ENCODE measurements around the gene CPTP.

Gene CPTP

DNA sequence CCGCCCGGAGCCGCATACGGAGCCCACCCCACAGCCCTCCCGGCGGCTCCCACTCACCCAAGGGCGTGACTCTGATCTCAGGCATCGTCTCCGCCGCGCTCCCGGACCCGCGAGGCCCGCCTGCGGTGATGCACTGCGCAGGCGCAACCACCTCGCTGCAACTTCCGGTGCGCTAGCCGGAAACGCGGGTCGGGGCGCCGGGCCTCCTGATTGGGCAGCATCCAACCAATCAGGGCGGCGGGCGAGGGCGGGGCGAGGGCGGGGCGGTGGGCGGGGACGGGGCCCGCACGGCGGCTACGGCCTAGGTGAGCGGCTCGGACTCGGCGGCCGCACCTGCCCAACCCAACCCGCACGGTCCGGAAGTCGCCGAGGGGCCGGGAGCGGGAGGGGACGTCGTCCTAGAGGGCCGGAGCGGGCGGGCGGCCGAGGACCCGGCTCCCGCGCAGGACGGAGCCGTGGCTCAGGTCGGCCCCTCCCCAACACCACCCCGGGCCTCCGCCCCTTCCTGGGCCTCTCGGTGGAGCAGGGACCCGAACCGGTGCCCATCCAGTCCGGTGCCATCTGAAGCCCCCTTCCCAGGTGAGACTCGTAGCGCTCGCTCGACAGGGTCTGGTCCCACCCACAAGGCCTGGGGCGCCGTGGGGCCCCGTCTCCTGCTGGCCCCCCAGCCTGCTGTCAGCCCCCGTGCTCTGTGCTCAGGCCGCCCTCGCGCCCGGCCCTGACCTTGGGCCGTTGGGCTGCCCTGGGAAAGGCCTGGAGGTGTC is at the start of gene CPTP, which contains the start of gene INTS11:
TSS of gene CPTP (plus strand) at position 279 of the 764 bp plus-strand sequence. CDS start 2,109 bp downstream, outside the sequence.
TSS of gene INTS11 (minus strand) at position 137 of the 764 bp plus-strand sequence. CDS start at position 85, 52 bp downstream.
- peak; percentile 97 for DNase-seq

DNA sequence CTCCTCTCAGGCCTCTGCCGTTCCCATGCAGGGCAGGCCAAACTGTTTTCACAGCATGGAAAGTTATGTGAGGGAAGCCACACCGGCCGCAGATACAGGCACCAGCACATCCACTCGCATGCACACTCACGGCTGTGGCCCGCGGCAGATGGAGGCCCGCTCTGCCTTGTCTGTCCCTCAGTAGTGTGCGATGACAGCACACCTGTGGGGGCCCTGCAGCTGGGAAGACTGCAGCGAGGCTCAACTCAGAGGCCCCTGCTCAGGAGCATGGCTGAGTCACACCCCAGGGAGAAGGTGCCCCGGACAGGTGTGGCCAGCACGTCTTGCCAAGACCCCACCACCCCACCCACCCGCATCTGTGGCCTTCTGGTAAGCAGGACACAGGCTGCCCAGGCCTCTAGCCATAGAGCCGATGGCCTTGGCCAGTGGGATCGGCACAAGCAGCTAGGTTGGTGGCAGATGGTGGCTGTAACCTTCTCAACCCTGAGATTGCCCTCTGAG is 49.6 kb upstream of the CPTP start:
- no peak for DNase-seq

DNA sequence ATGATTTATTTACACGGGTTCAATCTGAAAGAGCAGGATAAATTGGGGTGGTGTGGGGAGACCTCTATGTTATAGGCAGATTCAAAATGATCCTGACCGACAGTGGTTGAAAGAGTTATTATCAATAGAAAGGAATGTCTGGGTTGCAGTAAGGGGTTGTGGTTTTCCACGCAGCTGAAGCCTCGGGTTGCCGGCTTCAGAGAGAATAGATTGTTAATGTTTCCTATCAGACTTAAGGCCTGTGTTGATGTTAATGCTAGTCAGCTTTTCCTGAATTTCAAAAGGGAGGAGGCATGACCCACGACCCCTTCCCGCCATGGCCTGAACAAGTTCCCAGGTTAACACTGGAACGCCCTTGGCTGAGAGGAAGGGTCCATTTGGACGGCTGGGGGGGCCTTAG is 48.8 kb upstream of the CPTP start:
- DNase-seq = no peak

DNA sequence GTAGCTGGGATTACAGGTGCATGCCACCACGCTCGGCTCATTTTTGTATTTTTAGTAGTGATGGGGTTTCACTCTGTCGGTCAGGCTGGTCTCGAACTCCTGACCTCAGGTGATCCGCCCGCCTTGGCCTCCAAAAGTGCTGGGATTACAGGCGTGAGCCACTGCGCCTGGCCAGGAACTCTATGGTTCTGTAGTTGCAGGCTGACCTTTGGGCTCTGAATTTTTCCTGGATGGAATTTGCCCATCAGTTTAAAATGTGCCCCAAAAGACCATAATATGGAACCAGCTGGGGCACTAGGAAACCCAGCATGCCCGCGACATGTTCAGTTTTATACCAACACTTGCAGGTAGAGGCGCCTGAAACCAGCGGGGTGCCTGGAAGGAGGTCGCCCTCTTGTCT is 46.0 kb upstream of the CPTP start:
- DNase-seq = no peak

- no peak for DNase-seq
These were observed 45.6 kb upstream of the CPTP start for GRCh38 chr1:1279028-1279427.

DNA sequence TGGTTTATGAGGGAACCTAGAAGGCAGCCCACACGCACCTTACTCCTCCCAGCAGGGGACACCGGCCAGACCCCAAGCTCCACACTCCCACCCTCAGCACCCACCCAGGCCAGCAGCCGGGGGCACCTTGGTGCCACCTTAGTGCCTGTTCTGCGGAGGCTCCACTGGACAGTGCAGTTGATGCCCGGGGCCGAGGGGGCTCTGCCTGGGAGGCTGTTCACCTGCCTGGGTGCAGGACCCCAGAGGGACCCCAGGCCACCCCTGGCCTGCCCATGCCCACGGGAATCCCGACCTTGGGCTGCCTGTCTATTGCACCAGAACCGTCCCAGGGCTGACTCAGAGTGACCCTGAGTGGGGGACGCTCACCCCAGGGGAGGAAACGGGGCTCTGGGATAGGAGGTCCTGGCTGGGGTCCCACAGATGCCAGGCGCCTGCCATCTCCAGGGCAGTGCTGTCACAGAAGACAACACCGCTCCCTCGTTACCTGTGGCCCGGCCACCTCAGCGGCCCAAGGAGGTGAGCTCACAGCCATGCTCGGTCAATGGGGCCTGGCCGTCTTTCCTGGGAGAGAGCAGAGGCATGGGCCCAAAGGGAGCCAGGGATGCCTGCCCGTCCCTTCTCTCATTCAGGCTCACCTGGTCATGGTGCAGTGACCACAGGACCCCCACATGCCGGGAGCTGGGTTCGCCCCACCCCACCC is 43.7 kb upstream of the CPTP start:
- DNase-seq = no peak

DNA sequence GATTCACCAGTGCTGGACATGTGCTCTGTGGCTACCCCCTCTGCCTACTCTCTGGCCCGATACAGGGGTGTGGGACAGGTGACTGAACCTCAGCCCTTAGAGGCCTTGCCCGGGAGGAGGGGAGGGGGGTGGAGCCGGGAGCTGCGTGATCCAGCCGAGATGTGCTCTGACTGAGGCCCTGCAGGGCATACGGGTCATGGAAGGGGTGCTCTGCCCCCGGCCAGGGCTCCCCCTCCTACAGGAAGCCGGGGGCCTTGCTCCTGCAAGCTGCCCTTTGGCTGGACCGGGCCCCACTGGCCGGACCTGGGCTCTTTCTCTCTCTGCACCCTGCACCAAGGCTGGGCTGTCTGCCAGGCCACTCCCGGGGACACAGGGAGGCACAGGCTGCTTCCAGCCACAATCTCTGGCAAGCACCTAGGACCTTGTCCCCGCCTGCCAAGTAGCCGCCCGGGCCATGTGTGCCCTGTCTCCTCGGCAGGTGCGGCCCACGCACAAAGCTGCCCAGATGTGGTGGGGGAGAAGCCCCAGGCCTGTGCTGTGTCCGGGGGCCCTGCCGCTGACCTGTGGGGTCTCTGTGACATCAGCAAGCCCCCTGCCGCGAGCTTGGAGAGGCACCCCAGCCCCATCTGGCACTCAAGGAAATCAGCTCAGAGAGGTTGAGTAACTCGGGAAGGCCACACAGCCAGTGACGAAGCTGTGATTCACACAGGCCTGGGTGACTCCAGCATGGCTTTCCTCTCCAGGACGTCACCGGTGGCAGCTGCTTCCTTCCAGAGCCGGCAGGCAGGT is 42.9 kb upstream of the CPTP start:
- DNase-seq = no peak

DNA sequence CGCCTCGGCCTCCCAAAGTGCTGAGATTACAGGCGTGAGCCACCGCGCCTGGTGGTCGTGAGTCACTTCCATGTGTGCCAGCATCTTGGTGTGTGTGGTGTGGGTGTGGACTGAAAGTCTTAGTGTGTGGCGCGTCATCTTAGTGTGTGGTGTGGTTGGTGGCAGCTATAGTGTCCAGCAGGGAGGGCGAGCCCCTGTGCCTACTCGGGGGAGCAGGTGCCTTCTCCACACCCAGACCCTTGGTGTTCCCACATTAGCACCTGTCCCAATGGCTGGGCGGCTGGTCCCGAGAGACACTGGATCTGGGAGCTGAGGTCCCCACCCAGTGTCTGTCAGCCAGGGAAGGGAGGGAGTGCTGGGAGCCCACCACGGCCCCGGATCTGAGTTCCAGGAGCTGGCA is 41.6 kb upstream of the CPTP start:
- no peak for DNase-seq

- no peak for DNase-seq
These were observed 40.8 kb upstream of the CPTP start for GRCh38 chr1:1283821-1284220.

DNA sequence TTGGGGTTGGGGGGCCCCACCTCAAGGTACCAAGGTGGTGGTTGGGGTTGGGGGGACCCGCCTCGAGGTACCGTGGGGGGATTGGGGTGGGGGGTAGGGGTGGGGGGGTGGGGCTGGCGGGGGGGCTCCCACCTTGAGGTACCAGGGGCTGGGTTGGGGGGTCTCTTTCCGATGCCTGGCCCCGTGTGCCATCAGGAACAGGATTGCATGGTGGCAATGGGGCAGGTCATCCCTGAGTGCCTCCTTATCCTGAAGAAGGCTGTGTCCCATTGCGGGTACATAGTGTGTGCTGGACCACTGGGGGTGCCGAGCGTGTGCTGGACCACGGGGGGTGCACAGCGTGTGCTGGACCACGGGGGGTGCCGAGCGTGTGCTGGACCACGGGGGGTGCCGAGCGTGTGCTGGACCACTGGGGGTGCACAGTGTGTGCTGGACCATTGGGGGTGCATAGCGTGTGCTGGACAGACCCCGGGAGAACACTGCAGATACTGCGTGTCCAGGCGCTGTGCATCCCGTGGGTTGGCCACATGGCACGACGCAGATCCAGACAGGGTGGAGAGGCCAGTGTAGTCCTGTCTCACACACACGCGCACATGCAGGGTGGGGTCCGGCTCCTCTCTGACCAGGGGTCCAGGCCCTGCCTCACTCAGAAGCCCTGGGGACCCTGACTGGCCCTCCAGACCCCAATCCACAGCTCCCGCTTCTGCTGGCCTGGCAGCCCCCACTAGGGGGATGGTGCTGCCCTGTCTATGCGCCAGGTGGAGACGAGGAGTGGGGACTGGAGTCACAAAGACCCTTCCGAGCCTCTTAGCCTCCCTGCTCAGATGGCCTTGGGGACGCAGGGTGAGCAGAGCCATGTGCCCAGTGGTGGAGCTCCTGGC is 40.1 kb upstream of the CPTP start:
- DNase-seq = no peak

GRCh38 chr1:1285102-1285571 is 39.5 kb upstream of the CPTP start:
- DNase-seq = no peak

DNA sequence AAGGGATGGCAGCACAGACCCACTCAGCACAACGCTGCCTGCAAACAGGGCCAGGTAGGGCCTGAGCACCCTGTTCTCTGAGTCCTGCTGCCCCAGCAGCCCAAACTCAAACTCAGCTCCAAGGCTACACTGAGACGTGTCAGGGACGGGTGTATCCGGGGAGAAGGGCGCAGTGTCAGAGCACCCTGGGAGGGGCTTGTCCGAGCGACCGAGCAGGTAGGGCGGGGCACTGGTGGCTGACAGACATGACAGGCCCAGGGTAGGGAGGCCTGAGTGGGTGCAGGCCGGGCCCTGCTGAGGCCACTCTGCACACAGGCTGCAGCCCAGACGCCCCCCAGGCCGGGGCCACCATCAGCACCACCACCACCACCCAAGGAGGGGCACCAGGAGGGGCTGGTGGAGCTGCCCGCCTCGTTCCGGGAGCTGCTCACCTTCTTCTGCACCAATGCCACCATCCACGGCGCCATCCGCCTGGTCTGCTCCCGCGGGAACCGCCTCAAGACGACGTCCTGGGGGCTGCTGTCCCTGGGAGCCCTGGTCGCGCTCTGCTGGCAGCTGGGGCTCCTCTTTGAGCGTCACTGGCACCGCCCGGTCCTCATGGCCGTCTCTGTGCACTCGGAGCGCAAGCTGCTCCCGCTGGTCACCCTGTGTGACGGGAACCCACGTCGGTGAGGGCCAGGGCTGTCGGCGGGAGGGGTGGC is 38.8 kb upstream of the CPTP start:
- no peak for DNase-seq

DNA sequence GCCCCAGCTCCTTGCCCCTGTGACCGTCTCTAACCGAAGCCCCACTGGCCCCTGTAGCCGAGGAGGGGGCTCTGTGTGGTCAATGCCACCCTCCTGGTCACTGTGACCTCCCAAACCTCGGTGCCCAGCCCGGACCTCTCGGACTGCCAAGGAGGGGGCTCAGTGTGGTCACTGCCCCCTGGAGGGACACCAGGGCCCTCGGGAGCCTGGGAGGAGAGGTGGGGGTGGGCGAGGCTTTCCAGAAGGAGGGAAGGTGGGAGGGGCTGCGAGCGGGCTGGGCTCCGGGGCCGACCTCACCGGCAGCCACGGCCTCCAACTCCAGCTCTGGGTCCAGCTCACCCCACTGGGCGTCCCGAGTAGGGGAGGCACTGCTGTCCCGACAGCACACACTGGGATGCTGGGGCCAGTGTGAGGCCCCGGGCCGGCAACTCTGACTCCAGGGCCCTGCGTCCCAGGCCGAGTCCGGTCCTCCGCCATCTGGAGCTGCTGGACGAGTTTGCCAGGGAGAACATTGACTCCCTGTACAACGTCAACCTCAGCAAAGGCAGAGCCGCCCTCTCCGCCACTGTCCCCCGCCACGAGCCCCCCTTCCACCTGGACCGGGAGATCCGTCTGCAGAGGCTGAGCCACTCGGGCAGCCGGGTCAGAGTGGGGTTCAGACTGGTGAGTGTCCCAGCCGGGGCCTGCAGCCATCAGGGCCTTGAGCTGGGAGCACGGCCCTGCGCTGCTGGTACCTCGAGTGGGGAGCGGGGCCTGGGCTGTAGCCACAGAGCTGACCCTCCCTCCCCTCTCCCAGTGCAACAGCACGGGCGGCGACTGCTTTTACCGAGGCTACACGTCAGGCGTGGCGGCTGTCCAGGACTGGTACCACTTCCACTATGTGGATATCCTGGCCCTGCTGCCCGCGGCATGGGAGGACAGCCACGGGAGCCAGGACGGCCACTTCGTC is 38.0 kb upstream of the CPTP start:
- DNase-seq = no peak

- no peak for DNase-seq
These were observed 37.1 kb upstream of the CPTP start for GRCh38 chr1:1287288-1288110.

DNA sequence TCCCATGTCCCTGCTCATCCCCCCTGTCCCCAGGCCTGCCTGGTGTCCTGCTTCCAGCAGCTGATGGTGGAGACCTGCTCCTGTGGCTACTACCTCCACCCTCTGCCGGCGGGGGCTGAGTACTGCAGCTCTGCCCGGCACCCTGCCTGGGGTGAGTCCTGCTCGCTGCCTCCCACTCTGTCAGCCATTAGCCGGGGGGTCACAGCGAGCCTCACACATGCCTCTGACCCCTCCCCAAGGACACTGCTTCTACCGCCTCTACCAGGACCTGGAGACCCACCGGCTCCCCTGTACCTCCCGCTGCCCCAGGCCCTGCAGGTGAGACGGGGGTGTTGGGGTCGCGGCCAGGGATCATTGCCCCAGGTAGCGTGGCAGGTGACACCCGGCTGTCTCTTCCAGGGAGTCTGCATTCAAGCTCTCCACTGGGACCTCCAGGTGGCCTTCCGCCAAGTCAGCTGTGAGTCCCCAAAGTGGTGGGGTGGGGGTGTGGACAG is 34.3 kb upstream of the CPTP start:
- peak; percentile 43 for DNase-seq

GRCh38 chr1:1291023-1291528 is 33.5 kb upstream of the CPTP start:
- DNase-seq = no peak

GRCh38 chr1:1291548-1292441 is 32.8 kb upstream of the CPTP start:
- peak; percentile 52 for DNase-seq

DNA sequence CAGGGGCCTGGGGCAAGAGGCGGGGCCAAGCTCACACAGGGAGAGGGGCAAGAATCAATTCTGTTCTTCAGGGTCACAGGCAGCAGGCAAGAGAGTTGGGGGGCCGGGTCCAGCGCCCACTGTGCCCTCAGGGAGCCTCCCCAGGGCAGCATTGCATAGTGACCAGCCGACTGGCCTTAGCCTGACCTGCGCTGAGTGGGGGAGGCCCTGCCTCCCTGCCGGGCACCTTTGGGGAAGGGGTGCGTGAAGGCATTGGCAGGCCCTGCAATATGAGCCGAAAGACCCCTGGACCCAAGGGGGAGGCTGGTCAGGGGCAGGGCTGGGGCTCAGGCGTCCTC is 32.2 kb upstream of the CPTP start:
- DNase-seq = no peak
